ENCODE data around the gene SRSF1.
A peak's percentile ranks its signal among the peaks of the same experiment; 100 is the strongest.
"Not testable (repeated sequence)": the region's sequence is repeated elsewhere in the genome, so short reads cannot be mapped to it uniquely, and the experiment has no call there.

SRSF1 gene

DNA sequence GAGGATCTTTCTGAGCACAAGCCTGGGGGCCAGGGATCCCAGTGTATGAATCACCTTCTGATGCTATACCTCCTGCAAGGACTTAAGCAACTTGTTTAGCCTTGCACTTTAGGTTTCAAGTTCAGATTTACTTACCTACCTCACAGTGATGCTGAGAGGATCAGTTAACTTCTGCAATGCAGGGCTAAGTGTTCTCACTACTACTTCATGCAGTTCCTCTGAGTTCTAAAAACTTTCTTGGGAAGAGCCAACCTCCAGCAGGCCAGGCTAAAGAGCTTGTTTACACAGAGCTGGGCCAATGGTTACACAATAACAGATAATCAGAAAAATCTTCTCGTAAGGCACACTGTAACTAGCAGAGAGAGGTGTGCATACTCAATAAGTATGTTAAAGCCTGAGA, 32.0 kb downstream of the SRSF1 start:
- peaks cover 75% of the 10 kb centered on the region for H3K36me3 ChIP-seq (ENCODE audit: low read depth)
- TF ChIP-seq, protein P1, sequence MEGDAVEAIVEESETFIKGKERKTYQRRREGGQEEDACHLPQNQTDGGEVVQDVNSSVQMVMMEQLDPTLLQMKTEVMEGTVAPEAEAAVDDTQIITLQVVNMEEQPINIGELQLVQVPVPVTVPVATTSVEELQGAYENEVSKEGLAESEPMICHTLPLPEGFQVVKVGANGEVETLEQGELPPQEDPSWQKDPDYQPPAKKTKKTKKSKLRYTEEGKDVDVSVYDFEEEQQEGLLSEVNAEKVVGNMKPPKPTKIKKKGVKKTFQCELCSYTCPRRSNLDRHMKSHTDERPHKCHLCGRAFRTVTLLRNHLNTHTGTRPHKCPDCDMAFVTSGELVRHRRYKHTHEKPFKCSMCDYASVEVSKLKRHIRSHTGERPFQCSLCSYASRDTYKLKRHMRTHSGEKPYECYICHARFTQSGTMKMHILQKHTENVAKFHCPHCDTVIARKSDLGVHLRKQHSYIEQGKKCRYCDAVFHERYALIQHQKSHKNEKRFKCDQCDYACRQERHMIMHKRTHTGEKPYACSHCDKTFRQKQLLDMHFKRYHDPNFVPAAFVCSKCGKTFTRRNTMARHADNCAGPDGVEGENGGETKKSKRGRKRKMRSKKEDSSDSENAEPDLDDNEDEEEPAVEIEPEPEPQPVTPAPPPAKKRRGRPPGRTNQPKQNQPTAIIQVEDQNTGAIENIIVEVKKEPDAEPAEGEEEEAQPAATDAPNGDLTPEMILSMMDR (IDR thresholded peaks at IDR 0.05; ENCODE audit: poor library complexity, severe bottlenecking): no peak
- peak; percentile 23; the same call in 1 of the 3 replicates for ATAC-seq (ENCODE audit: low read depth)

DNA sequence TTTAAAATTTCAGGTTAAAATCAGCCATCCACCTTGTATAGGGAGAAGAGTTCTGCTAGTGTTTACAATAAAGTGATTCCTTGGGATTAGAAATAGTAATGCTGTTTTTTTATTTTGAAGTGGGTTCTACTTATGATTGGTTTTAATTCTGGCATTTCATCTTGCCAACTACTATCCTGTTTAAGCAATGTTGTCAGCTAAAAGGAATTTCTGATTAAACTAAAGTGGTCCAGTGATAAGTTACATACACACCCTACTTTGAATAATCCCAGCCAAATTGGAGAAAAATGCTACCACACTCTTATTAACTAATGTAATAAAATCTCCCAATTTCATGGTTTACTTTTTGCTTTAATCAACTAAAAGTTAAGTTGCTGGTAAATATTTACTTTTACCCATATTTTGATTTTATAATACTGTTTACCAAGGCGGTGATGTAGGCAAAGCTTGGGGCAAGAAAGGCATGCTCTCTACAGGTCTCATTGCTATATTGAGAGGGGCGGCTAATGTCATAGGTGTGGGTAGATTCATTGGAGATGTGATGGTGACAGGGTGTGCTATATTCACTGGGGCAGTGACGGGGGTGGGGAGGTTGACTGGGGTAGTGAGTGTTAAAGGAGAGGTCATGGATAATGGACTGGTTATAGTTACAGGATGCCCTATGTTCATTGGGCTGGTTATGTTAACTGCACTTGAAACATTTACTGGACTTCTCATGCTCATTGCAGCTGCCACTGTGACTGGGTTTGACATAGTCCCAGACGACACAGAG, 32.8 kb downstream of the SRSF1 start:
- not testable (repeated sequence) for H3K27me3 ChIP-seq (ENCODE audit: insufficient read depth, poor library complexity, severe bottlenecking); H3K9me3 ChIP-seq (ENCODE audit: severe bottlenecking); H3K27ac ChIP-seq (ENCODE audit: poor library complexity, severe bottlenecking); ATAC-seq (ENCODE audit: low read depth); H3K4me1 ChIP-seq (ENCODE audit: insufficient read depth, poor library complexity, severe bottlenecking); DNase-seq (ENCODE audit: low spot score); H3K4me3 ChIP-seq (ENCODE audit: severe bottlenecking)
- H3K36me3 ChIP-seq (ENCODE audit: low read depth): peaks cover 67% of the 10 kb centered on the region

More for the DNA sequence above, 32.0 kb downstream of the SRSF1 start:
- H3K4me3 ChIP-seq (ENCODE audit: severe bottlenecking): no peak overlapping the region
- peaks cover 2% of the 10 kb centered on the region for H3K9me3 ChIP-seq (ENCODE audit: severe bottlenecking)
- H3K27me3 ChIP-seq (ENCODE audit: insufficient read depth, poor library complexity, severe bottlenecking): no peaks in the 10 kb centered on the region
- no peaks in the 10 kb centered on the region for H3K4me1 ChIP-seq (ENCODE audit: insufficient read depth, poor library complexity, severe bottlenecking)
- H3K27ac ChIP-seq (ENCODE audit: poor library complexity, severe bottlenecking): no peak overlapping the region
- DNase-seq (ENCODE audit: low spot score): no peak

DNA sequence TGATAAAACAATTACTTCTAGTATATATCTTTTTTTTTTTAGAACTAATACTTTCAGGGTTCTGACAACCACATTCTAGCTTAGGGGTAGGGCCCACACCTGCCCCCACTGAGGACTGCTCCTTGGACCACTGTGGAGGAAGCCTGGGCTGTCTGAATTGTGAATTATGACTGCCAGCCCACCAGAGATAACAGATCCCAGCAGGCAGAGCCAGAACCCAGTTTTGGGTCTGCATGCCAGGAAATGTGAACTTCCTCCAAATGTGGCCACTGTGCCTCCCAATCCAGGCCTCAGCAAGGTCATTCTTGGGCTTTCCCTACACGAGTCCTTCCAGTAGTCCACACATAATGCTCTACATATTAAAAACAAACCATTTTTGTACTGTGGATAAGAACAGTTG, 34.9 kb downstream of the SRSF1 start:
- Histone ChIP-seq H3K27ac (ENCODE audit: poor library complexity, severe bottlenecking) (no peak overlapping the region), H3K27me3 (ENCODE audit: insufficient read depth, poor library complexity, severe bottlenecking) (no peaks in the 10 kb centered on the region), H3K4me1 (ENCODE audit: insufficient read depth, poor library complexity, severe bottlenecking) (no peaks in the 10 kb centered on the region), H3K4me3 (ENCODE audit: severe bottlenecking) (no peak overlapping the region), H3K36me3 (ENCODE audit: low read depth) (peaks cover 46% of the 10 kb centered on the region), H3K9me3 (ENCODE audit: severe bottlenecking) (peaks cover 2% of the 10 kb centered on the region)
- TF ChIP-seq, protein P1 (IDR thresholded peaks at IDR 0.05; ENCODE audit: poor library complexity, severe bottlenecking): no peak
- DNase-seq (ENCODE audit: low spot score) (no peak), ATAC-seq (ENCODE audit: low read depth) (no peak)

DNA sequence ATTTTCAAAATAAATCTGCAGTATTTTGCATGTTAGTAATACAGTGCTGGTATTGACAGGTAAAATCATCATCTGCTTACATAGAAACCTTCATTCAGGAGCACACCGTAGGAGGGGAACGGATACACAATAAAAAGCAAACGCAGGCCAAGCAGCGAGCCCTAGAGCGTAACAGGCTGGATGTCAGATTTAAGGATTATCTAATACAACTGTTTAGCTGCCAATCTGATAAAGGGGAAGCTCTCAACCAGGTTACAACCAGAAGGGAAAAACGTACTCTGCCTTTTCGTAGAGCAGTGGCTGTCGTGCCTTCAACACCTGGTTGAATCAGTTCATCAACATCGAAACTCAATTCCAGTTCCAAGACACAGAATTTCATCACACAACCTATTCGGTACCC, 35.5 kb downstream of the SRSF1 start:
- Histone ChIP-seq H3K27ac (ENCODE audit: poor library complexity, severe bottlenecking) (no peak overlapping the region), H3K4me3 (ENCODE audit: severe bottlenecking) (no peak overlapping the region), H3K9me3 (ENCODE audit: severe bottlenecking) (peaks cover 1% of the 10 kb centered on the region), H3K27me3 (ENCODE audit: insufficient read depth, poor library complexity, severe bottlenecking) (no peaks in the 10 kb centered on the region), H3K4me1 (ENCODE audit: insufficient read depth, poor library complexity, severe bottlenecking) (no peaks in the 10 kb centered on the region), H3K36me3 (ENCODE audit: low read depth) (peaks cover 41% of the 10 kb centered on the region)
- ATAC-seq (ENCODE audit: low read depth): no peak
- no peak for DNase-seq (ENCODE audit: low spot score)
- TF ChIP-seq, protein P1 (IDR thresholded peaks at IDR 0.05; ENCODE audit: poor library complexity, severe bottlenecking): no peak

DNA sequence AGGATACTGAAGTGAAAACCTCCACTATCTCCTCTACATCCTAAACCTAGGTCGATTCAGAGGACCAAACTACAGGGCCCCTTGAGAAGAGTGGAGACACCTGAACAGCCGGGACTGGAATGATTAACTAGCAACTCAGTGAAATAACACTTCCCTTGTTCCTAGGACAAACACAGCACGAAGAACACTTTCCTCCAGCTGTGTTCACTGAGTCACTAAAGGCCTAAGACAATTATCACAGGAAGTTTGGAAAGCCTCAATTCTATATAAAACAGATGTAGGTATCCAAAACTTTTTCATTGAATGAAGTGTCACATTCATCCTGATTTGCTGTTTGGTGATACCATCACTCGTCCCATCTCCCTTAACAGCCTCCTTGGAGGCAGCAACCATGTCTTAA, 36.3 kb downstream of the SRSF1 start:
- 0 out of 3 replicates have a peak, but pooled peaks have one; percentile 28 for ATAC-seq (ENCODE audit: low read depth)
- no peak for DNase-seq (ENCODE audit: low spot score)
- H3K27ac ChIP-seq (ENCODE audit: poor library complexity, severe bottlenecking): no peak overlapping the region
- H3K9me3 ChIP-seq (ENCODE audit: severe bottlenecking): no peaks in the 10 kb centered on the region
- TF ChIP-seq, protein P1 (IDR thresholded peaks at IDR 0.05; ENCODE audit: poor library complexity, severe bottlenecking): no peak
- H3K4me3 ChIP-seq (ENCODE audit: severe bottlenecking): no peak overlapping the region
- no peaks in the 10 kb centered on the region for H3K27me3 ChIP-seq (ENCODE audit: insufficient read depth, poor library complexity, severe bottlenecking)
- H3K36me3 ChIP-seq (ENCODE audit: low read depth): peaks cover 32% of the 10 kb centered on the region
- H3K4me1 ChIP-seq (ENCODE audit: insufficient read depth, poor library complexity, severe bottlenecking): no peaks in the 10 kb centered on the region

Data from RWPE2 (cell line).